ENCODE results near the gene TMIE.

Gene TMIE

DNA sequence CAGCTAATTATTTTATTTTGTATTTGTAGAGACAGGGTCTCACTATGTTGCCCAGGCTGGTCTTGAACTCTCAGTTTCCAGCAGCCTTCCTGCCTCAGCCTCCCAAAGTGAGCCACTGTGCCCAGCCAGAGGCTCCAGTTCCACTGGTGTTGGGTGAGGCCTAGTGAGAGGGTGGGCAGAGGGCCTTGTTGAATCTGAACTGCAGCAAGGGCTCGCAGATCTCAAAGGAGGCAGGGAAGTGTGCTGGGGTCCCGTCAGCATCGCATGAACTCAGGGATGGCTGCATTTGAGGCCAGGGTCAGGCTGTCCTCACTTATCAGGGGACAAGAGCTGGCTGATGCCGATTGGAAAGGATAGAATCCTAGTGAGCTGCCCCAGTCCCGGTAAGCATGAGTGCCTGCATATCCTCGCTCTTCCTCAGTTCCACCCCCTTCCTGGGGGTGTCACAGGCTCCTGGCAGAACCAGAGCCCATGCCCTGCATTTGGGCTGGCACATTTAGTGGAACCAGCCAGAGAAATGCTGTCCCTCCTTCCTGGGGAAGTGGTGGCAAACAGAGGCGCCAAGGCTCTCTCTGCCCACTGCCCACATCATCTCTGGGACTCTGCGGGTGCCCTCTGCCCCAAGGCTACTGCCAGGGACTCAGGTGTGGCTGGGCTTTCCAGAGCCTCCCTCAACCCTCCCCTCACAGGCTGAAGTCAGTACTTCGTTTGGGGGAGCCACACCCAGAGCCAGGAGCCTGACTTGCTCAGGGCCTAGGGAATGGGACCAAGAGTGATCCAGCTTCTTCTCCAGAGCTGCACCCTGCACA, 31.8 kb upstream of the TMIE start:
- DNase-seq (ENCODE audit: low spot score): no peak

GRCh38 chr3:46670000-46670890, 30.9 kb upstream of the TMIE start:
- no peak for DNase-seq (ENCODE audit: low spot score)

DNA sequence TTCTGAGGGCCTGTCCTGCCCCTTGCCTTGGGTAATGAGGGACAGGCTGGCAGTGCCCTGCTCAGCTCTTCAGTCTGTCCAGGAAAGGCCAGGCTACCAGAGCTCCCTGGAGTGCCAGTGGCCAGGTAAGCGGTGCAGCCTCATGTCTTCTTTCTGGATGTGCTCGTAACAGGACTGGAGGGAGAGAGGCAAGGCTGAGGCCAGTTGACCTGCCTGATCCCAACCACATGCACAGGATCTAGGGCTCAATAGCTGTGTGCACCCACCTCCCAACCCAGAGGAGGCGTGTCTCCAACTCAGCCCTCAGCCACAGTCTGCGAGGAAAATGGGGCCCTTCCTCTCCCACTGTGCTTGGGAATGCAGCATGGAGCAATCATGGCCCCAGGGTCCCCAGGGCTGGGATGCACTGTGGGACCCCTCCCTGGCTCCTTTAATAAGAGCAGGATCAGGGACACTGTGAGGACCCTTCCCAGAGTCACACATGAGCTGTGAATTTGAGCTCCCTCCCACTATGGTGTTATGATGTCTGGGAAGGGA, 30.2 kb upstream of the TMIE start:
- DNase-seq (ENCODE audit: low spot score): no peak

GRCh38 chr3:46671541-46672348, 29.4 kb upstream of the TMIE start:
- DNase-seq (ENCODE audit: low spot score): no peak

DNA sequence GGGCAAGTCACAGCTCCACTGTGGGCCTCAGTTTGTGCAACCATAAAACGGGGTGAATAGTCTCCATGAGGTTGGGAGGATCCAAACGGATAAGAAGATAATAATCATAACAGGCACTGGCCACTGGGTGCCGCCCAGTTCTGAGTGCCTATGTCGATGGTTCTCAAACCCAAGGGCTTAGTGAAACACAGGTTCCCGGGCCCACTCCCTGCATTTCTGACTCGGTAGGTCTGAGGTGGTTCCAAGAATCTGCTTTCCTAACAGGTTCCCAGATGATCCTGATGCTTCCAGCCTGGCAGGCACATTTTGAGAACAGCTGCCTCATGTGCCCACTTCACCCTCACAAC, 28.9 kb upstream of the TMIE start:
- no peak for DNase-seq (ENCODE audit: low spot score)

- DNase-seq (ENCODE audit: low spot score): no peak
Observed at GRCh38 chr3:46673151-46674030, 27.8 kb upstream of the TMIE start.

GRCh38 chr3:46674031-46674845, 27.0 kb upstream of the TMIE start:
- DNase-seq (ENCODE audit: low spot score): no peak

DNA sequence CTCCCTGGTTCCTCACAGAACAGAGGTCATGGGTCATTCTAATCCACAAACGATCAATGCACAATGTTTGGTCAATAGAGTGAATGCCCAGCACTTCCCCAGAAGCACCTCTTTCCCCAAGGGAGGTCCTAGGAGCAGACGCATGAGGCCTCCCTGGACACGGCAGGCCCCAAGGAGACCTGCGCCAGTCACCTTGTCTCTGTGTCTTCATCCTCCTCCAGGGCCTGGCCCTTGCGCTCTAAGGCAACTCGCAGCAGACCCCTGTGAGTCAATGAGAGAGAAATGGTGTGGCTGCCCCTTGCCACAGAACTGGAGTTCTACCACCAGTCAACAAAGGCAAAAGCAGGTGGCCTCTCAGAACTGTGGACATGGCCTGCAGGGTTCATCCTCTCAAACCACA, 25.8 kb upstream of the TMIE start:
- no peak for DNase-seq (ENCODE audit: low spot score)

DNA sequence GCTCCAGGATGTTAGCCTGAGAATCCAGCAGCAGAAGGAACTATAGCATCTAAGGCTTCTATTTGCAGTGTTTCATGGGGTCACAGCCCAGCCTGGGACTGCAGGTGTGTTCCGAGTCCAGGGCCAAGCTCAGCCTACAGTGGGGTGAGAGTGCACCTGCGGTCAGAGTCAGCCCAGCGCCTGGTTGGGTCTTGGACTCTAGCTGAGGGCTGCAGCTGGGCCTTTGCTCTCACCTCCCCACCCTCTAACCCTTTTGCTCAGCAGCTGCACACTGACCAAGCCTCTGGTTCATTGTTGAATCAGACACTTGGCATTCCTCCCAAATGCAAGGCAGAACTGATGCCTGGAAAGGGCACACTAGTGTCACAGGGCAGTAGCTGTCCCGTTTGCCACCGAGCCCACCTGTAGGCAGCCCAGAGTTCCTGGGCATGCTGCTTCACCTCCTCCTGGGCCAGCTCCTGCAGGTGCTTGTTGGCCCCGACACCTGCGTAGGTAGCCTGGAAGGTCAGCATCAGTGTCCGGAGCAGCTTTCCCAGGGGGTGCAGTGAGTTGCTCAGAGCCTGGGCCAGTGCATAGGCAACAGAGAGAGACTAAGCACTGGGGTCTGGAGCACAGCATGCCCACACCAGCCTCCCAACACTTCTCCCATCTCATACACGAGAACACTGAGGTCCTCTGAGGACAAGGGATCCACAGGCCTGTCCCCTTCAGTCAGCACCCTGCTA, 25.2 kb upstream of the TMIE start:
- no peak for DNase-seq (ENCODE audit: low spot score)

DNA sequence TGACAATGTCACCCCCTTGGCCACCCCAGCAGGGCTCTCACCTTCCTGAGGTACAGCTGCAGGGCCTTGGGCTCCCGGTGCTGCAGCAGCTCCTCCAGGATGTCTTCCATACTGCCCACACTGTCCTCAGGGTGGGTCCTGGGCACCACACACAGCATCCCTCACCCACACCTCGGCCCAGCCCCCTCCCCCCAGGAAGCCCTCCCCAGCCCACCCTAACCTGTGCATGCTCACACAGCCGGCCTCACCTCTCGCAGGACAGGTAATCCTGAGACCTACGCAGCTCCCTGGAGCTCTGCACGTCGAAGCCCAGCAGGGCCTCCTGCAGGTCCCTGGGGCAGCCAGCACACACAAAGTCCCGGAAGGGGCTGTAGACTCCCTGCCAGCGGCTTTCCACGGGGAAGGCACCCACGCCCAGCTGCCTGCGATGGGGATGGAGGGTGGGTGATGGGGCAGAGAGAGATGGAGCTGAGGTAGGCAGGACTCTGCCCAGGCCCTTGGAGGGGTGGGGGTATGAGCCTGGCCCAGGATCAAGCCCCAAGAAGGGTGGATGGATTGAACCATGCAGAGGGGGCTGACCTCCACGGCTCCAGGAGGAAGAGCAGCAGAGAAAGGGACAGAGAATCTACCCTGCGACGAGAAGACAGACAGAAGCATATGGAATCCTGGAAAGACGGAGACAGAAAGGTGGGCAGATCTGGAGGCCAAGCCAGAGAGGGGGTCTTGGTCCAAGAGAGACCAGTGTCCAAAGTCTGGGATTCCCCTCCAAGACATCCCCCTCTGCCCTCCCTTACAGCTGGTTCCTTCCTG, 24.4 kb upstream of the TMIE start:
- no peak for DNase-seq (ENCODE audit: low spot score)

- DNase-seq (ENCODE audit: low spot score): no peak
Observed at GRCh38 chr3:46677411-46677726, 23.8 kb upstream of the TMIE start.

DNA sequence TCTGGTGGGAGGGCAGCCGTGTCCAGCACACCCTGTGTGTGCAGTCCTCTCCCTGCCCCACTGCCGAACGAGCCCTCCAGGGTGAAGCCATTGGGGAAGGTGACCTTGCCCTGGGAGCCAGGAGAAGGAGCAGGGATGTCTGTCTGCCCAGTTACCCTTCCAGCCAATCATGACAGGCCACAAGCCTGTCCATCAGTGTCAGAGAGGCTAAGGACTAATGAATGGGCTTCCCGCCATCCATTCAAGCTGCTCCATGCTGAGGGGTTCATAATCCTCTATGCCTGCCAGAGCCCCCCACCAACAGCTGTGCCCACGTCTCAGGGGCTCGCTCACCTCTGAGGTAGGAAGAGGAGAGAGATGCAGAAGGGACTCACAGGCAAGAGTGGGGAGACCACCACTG, 22.9 kb upstream of the TMIE start:
- DNase-seq (ENCODE audit: low spot score): no peak

- DNase-seq (ENCODE audit: low spot score): no peak
Observed at GRCh38 chr3:46679681-46680080, 21.5 kb upstream of the TMIE start.

GRCh38 chr3:46680298-46680826, 20.8 kb upstream of the TMIE start:
- DNase-seq (ENCODE audit: low spot score): no peak

DNA sequence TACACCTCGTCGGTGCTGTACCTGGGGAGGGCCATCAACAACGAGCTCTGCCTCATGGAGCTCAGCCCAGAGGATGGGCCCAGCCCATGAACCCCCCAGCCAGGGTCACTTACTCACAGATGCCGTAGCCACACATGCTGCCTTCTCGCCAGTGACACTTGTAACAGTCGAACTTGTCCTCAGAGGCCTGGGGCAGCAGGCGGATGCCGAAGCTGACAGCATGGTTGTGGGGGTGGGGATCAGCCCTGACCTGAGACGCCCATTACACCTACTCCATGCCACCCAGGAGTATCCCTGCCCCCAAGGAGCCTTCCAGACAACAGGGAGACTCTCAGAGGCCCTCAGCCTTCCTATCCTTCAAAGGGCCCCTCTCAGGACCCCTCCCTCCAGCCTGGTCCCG, 19.8 kb upstream of the TMIE start:
- DNase-seq (ENCODE audit: low spot score): no peak

- DNase-seq (ENCODE audit: low spot score): no peak
Observed at GRCh38 chr3:46681856-46682540, 19.2 kb upstream of the TMIE start.

- DNase-seq (ENCODE audit: low spot score): no peak
Observed at GRCh38 chr3:46682974-46683373, 18.2 kb upstream of the TMIE start.

DNA sequence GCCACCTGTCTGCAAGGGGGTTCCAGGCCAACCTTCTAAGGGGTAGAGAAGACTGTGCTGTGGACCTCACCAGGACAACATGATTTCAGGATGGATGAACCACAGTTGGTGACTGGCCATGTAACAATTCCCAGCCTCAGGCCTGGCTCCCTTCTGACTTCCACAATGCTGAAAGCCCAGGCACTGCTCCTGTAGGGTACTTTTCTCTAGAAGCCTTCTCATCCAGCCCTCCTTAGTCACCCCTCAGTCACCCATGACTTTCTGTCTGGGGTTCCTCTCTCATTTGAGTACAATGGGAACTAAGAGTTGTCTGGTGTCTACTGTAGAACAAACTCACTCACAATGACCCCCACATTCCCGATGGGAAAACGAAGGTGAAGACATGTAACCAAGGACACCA, 16.3 kb upstream of the TMIE start:
- no peak for DNase-seq (ENCODE audit: low spot score)
